Stimulated activated CD4-positive, alpha-beta T cell treated with anti-CD3 and anti-CD28 coated beads, Interleukin-4, amount 100 ng/mL, for 4 hours (primary cell): ENCODE data around the gene ZC3H7A.

Source experiments
- DNase-seq, 2 experiments: peaks; one replicate each; pipeline ENCODE4 v3.0.0-alpha.2; 2020

The ZC3H7A gene

DNA sequence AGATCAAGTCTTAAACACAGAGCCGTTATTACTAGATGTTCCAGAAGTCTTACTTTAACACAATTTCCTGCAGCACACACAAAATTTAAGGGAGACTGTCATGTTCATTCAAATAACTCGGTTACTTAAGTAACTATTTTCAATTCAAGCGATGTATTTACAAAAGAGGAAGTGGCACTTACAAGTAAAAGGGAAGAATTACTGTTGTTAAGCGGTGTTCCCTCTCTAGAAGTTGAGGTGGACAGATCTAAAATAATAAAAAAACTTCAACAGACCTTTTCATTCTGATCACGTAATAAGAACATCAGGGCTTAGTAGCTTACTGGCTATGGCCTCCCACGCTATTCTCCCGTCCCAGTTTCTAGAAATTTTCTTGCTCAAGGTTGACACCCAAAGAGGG, 28.2 kb downstream of the ZC3H7A start:
- DNase-seq = no peak

DNA sequence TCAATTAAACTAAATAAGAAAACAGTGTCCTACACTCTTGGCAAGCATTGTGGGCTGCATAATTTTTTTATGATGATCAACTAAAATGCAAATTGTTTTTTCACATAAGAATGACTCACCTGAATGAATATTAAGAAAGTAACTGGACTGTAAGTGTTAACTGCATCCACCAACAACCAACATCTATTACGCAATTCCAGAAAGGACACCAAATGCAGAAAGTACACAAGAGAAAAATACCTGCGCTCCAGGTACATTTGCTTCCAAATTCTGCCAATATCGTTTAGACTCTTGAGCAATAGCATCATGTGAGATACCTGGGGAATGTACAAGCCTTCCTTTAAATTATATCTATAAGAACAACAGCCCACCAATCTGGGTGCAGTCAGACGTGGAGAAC, 34.6 kb downstream of the ZC3H7A start:
- DNase-seq = no peak

- no peak for DNase-seq
Observed at GRCh38 chr16:11759997-11760396, 37.1 kb downstream of the ZC3H7A start.

DNA sequence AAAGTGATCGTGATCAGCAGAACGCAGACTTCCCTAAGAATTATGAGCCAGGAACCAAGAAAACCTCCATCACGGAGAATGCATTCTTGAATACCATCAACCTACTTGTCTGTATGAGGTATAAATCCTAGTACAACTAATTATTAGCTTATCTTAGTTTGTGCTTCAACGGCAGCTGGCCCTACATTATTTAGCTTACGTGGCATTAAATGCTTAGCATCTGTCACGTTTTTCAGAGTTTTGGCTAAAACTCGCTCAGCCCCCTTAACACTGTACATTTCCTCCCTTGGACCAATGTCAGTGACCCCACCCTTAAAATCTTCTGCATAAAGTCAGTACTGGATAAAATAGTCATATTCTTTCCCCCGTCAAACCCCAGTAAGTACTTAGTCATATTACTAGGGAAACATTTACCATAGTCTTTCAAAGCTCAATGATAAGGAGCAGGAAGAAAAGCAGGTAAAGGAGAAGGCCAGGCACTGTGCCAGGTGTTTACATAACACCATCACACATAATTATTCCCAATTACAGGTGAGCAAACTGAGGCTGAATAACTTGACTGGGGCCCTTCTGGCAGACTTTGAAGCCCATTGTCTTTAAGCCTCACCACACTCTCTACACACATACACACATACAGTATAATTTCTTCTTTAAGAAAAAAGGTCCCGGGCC, 37.8 kb downstream of the ZC3H7A start:
- DNase-seq = no peak

DNA sequence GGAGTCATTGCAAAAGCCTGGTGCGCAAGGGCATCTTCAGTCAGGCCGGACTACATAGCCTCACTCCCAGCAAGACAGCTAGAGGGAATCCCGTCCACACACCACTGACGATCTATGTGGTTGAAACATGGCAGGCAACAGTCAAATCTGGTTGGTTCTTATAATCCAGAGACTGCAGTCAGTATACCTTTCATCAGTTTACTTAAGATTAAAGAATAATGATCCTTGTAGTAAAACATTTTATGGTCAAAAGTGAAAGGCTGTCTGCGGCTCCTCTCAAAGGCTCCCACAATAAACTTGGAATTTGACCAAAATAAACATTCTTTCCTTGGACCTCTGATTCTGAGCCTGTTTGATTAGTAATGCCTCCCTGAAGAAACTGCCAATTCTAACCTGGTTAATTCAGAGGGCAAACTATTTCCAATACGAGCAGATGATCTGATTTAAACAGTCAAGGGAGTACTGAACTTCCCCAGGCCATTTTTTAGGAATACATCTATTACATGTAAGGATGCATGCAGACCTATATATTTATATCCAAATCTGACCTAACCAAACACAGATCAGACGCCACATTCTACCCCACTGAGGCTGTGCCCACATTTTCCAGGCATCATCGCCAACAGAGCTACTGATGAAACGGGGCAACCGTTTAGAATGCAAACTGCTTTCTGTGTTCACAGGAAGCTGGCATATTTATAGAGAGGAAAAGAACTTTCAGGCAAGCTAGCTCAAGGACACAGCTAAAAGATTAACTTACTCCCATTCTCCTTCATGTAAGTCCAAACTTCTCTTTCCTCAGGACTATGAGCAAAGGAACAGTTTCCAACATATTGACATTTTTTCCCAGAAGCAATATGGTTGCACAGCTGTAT, 39.1 kb downstream of the ZC3H7A start:
- DNase-seq = no peak

DNA sequence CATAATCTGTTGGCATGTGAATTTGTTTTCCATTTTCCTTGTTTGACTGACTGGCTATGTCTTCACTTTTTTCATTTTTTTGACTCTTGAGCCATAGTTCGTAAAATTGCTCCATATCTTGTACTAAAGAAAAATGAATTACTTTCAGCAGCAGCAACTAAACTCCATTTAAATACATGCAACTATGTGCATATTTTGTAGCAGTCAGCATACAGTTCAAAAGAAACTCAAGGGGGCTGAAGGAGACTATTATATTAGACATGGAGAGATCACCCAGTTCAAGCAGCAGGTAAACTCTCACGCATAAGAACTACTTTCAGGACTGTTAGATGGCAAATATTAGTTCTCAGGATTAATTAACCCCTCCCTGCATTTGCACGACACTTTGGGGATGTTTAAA, 40.8 kb downstream of the ZC3H7A start:
- DNase-seq = no peak

DNA sequence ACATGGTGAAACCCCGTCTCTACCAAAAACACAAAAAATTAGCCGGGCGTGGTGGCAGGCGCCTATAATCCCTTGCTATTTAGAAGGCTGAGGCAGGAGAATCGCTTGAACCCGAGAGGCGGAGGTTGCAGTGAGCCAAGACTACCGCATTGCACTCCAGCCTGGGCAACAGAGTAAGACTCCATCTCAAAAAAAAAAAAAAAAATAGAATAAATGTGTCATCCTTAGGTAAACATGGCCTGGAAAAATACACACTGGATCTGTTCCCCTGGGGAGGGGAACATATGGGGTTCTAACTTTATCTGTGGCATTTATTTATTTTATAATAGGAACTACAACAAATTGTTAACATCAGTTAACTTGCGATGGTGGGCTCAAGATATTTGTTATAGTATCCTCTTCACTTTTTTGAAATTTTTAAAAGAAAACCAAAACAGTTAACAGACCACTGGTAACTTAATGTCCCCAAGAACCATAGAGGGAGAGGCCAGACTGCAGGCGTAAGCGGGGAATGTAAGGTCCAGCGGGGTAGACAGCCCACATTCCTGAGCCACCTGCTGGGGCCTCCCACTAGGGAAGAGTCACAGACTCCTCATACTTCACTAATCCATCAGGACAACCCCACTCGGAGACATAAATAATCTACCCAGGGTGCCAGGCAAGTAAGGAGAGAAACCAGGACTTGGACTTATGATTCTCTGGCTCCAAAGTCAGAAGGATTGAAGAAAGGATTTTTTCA, 41.9 kb downstream of the ZC3H7A start:
- no peak for DNase-seq

- no peak for DNase-seq
Observed at GRCh38 chr16:11752856-11753255, 44.2 kb downstream of the ZC3H7A start.

DNA sequence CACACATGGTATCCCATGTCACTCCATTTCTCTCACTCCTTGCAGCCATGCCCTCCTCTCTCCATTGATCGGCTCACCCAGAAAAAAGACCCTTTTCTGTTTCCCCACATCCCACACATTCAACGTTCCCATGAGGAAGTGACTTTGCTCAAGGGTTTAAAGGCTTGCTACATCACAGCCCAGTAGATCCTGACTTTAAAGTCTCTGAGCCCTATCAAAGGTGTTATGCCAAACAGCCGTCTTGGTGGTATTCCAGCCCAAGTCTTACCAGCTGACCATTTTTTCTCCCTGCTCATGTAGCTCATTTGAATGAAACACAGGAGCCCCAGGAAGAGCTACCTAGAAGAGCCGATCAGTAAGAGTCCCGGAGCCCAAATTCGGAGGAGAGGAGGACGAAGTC, 47.0 kb downstream of the ZC3H7A start:
- no peak for DNase-seq

DNA sequence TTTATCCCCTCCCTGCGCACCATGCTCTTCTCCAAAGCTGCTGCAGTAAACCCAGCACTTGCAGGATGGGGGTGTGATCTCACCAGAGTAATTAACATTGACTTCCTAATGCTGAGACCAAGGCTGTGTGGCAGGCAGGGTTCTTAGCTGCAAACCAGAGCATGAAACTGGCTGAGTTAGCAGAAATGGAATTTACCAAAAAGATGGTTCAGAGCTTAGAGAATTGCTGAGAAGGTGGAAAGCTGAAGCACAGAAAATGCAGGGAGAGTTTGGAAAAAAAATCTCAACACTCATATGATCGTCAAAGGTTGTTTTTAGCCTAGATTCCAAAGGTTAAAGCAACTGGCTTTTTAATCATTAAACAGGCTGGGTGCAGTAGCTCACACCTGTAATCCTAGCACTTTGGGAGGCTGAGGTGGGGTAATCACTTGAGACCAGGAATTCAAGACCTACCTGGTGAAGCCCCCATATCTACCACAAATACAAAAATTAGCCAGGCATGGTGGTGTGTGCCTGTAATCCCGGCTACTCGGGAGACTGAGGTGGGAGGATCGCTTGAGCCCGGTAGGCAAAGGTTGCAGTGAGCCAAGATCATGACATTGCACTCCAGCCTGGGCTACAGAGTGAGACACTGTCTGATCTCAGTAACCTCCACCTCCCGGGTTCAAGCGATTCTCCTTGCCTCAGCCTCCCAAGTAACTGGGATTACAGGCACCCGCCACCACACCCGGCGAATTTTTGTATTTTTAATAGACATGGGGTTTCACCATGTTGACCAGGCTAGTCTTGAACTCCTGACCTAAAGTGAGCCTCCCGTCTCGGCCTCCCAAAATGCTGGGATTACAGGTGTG, 48.4 kb downstream of the ZC3H7A start:
- DNase-seq = no peak

GRCh38 chr16:11747949-11748403, 49.1 kb downstream of the ZC3H7A start:
- no peak for DNase-seq

DNA sequence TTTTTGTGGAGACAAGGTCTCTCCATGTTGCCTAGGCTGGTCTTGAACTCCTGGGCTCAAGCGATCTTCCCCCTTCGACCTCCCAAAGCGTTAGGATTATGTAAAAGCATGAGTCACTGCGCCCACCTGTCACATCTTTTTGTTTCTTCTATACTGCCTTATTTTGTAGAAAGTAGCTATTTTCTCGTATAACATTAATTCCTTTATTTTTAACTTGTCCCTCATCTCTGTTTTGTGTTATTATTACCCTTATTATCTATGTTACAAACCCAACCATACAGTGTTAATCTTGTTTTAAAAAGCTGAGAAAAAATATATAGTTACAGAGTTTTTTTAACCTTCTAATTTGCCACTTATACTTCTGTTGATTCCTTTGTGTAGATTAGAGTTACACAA, 53.0 kb downstream of the ZC3H7A start:
- DNase-seq = no peak

DNA sequence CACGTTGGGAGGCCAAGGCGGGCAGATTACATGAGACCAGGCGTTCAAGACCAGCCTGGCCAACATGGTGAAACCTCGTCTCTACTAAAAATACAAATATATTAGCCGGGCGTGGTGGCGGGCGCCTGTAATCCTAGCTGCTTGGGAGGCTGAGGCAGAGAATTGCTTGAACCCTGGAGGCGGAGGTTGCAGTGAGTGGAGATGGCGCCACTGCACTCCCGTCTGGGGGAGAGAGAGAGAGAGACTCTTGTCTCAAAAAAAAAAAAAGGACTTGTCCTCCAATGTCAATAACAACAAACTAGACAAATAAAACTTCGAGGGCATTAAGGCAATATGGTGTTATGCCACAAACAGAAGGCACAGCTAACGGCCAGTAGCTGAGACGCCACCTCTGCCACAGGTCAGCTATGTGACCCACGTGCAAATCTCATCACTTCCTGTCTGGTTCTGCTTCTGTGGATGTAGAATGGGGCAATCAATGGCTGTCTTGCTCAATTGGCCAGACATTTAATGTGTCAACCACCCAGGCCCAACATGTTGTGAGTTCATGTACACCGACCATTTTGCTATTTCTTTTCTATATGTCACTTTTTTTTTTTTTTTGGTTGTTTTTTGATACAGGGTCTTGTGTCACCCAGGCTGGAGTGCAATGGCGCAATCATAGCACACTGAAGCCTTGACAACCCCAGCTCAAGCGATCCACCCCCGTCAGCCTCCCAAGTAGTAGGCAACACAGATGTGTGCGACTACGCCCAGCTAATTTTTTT, 53.6 kb downstream of the ZC3H7A start:
- peak in 1 of 2 experiments; percentile 5 for DNase-seq

GRCh38 chr16:11742536-11743307, 54.3 kb downstream of the ZC3H7A start, which contains the start of gene TXNDC11:
TSS of gene TXNDC11 (minus strand) at chr16:11742857. CDS start at chr16:11742730, 127 bp downstream.
- DNase-seq = peak; percentile 98 to 99

GRCh38 chr16:11742093-11742535, 54.9 kb downstream of the ZC3H7A start:
- DNase-seq = peak; percentile 36 to 39

DNA sequence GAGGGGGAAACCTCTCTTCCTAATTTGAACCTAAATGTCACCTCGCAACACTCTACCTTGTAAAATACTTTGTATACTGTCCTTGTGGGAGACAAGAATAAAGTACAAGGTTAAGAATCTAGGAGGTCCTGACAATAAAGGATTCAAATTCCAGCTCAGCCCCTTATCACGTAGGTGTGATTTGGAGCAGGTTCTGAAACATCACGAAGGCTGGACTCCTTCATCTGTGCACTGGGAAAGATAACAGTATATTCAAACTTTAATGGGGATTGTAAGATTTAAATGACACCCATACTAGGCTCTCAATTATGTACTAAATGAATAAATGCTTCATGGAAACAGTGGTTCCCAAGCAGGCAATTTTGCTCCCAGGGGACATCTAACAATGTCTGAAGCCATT, 56.5 kb downstream of the ZC3H7A start:
- no peak for DNase-seq

DNA sequence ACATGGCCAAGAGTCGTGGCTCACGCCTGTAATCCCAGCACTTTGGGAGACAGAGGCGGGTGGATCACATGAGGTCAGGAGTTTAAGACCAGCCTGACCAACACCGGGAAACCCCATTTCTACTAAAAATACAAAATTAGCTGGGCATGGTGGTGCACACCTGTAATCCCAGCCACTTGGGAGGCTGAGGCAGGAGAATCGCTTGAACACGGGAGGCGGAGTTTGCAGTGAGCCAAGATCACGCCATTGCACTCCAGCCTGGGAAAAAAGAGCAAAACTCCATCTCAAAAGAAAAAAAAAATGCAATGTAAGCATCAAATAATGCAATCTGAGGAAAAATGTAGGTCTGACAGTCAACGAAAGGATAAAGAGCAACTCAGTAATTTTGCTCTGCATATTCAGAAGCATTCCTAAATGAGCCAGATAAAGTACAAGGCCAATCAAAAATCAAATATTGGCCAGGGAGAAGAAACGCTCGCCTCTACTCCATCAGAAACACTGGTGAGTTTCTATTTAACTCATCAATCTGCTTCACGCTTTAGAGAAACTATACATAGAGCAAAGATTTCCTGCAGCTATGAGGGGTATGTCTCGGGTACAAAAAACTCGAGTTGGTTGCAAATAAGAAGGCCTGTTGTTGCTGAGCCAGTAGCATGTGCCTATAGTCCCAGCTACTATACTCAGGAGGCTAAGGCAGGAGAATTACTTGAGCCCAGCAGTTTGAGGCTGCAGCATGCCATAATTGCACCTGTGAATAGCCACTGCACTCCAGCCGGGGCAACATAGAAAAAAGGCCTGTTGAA, 58.1 kb downstream of the ZC3H7A start:
- no peak for DNase-seq

- no peak for DNase-seq
Observed at GRCh38 chr16:11737713-11738112, 59.3 kb downstream of the ZC3H7A start.

DNA sequence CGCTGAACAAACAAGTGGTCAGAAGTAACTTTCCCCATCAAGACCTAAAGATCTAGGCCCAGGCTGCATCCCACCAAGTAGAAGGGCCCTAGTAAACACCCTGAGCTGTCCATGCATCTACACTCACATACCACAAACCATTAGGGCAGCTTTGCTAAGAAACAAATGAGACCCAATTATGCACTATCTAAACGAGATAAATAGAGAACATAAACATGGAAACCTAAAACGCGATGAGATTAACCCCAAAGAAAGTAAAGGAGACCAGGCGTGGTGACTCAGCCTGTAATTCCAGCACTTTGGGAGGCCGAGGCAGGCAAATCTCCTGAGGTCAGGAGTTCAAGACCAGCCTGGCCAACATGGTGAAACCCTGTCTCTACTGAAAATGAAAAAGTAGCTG, 60.2 kb downstream of the ZC3H7A start:
- DNase-seq = no peak

DNA sequence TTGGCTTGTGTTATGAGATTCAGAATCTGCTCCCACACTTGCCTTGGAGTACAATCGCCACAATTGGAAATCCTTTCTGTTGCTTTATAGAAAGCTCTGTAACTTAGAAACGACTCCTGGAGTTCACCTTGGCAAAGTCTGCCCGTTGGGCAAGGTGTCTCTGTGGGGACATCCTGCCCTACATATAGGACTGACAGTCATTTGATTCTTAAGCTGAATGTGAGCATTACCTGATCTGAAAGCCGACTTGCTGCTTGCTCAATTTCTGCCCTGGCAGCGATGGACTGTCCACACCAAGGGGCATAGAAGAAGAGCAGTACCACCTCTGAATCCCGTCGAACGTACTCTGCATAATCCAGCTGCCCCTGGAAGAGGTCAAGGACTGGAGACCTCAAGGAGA, 61.3 kb downstream of the ZC3H7A start:
- no peak for DNase-seq
